GM21723 (cell line): ENCODE data around the gene ZC2HC1B.

Experiments used
- ATAC-seq: cut with Tn5 transposase; IDR thresholded peaks from one replicate; pipeline ENCODE4 v1.9.1; 2021; ENCODE audit warnings: mild to moderate bottlenecking, moderate library complexity; ENCODE audit not compliant: unreplicated experiment

ZC2HC1B gene

GRCh38 chr6:143959927-143960326, 95.7 kb downstream of the ZC2HC1B start:
- ATAC-seq: no peak

DNA sequence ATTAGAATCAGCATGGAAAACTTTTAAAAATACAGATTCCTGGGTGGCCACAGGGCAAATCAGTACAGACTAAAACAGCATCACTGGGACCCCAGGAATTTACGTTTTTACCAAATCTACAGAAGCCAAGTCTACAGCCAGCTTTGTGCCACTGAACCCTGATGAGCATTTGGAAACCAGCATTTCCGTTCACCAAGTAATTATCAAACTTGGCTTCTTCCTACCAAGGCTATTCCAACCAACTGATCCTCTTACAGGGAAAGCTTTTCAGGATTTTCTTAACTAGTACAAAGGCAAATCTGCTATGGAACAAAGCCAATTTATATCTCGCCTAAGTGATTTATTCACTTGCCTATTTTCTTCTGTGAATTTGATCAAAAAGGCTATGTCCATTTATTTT, 96.8 kb downstream of the ZC2HC1B start:
- no peak for ATAC-seq

DNA sequence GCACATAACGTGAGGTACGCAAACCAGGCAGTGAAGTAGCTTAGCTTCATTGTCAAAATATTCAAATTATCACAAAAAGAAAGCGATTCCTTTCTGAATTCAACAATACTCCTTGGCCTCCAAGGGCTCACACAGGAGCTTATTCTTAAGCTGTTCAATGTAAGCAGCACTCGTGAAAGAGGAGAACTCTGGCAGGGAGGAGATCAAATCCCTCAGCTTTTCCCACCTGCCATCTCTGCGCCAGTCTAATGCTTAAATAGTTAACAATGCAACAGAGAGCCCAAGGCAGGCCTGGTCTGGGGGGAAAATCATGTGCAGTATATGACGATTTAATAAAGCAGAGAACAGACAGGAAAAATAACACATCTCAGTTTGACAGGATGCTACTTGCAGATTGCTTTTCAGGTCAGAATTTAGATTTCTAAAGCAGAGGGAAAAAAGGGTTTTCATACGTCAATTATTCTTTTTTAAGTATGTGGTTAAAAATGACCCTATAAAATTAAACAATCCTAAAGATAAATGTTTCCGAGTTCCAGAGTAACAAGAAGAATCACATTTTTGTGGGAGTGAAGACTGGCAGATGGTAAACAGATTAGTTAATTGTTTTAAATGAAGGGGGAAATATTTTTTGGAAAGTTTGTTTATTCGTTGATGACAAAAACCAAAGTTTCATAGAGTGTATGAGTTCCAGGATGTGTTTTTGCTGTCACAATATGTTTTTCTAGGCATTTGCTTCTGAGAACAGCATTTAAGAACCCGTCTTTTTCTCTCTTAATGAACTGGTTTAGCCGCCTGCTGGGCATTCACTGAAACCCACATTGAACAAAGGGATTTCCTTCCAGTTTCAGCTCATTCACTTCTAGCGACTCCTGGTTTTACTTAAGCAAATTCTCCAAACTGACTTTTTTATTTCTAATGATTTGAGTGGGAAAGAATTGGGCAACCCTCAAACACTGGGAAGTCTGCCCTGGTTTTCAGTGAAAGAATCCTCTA, 97.9 kb downstream of the ZC2HC1B start:
- no peak for ATAC-seq

GRCh38 chr6:143963158-143963919, 99.1 kb downstream of the ZC2HC1B start:
- no peak for ATAC-seq

DNA sequence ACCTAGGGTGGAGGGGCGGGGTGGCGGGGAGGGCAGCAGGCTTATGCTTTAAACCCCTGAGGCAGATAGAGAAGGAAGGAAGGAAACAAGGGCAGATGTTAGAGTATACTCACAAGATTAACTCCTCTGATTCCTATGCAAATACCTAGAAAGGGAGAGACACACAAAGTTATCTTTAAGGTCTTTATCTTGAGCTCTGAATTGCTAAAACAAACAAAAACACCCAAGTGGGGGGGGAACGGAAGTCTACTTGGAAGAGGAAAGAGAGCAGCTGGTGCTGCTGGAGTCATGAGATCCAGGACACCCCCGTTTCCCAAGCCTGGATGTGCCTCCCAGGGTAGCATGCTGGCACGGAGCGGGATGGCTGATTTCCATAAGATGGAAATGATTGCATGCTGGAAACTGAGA, 100.4 kb downstream of the ZC2HC1B start:
- ATAC-seq: no peak

DNA sequence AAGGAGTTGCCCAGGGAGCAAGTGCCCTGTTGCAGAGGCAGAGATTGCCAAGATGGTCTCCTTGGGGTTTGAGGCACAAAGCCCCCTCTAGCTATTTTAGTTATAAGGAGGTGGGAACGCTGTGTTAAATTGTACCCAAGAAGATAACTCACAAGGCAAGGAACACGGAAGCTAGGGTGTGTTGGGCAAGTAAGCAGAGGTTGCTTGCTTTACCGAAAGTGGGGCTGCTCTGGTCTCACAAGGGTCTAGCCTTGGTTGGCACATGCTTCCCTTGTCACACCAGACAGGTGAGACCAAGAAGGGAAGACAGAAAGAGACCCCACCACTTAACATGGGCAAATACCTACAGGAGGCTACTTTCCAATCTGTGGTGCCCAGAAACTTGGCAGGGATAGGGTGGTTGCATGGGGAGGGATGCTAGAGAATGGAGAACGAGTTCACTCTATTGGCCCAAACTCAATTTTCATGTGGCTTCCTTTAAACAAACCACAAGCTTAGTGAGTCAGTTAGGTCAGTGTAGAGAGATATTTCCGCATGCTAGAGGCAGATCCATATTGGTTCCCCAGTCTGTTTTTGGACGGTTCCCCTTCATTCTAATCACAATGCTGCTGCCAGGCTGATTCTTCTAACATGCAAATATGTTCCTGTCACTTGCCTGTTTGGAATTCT, 101.4 kb downstream of the ZC2HC1B start:
- ATAC-seq: no peak

GRCh38 chr6:143966312-143966711, 102.0 kb downstream of the ZC2HC1B start:
- ATAC-seq: no peak

DNA sequence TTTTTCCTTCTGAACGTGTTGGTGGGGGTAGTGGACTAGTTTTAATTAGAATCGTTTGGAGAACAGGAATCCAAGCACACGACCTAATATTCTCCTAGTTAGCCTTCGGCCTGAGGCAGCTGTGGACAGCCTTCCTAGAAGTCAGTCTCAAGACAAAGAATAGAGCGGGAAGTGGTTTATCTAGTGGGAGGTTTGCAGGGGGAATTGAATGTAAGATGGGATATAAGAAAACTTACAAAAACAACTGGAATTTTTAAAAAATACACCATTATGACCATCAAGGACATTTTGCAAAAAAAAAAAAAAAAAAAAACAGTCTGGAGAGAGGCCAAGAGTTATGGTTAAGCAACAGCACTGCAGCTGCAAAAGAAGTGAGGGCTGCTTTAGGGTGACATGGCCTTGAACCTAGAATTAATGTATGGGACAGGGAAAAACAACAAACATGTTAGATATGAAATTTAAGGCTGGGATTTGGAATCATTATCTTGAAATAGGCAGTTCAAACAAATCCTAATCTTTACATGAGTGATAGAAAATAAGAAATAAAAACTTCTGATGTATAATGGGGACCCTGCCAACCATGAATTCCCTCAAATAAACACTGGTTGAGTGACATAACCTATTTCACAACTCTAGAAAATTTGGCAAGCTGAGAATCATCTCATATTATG, 103.6 kb downstream of the ZC2HC1B start:
- ATAC-seq: no peak

- no peak for ATAC-seq
Measured at GRCh38 chr6:143969077-143969476, 104.8 kb downstream of the ZC2HC1B start.

DNA sequence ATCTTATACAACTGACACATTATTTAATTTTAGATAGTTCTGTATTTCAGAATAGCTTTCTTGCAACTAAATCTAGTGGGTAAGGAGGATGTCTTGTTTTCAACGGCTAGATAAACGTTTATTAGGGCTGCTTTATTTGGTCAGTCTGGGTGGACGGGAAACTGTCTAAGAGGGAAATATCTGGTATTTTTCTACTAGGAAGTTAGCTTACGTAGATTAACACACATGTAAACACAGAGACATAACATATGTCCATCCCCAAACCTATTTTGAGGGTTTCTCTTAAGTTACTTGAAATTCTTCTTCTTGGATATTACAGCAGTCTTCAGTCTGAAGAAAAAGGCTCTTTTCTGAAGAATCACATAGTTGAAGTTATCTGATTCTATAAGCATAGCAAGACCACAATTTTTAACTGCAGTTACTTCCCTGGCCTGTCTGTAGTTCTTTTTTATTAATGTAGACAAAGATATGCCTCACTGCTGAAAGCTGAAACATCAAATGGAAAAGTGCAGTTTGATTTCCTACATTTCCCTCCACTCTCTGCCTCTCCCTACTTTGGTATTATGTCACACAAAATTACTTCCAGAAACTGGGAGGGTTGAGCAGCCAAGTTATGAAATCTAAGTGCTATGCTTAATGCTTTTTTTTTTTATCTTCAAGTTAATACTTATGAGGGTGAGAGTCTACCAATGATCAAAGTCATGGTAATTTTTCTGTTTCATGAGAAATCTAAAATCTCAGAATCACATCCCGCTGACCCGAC, 106.4 kb downstream of the ZC2HC1B start:
- ATAC-seq: no peak

- ATAC-seq: no peak
Measured at GRCh38 chr6:143971482-143972205, 107.4 kb downstream of the ZC2HC1B start.

GRCh38 chr6:143973097-143973966, 109.1 kb downstream of the ZC2HC1B start:
- ATAC-seq: no peak

DNA sequence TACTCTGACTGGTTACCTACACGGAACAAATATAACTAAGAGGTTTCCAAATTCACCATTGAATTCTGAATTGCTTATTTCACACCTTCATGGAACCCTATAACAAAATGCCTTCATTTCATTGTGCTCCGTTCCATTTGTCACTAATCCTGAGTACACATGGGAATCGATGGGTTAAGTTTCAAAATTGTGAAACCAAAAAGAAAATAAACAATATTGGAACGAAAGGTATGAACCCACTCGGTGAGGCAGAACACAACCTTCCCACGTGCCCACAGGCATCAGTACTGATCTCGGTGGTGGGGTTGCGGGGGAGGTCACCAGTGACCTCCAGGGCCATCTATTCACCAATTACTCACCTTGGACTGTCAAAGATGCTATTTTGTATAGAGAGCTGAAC, 109.8 kb downstream of the ZC2HC1B start:
- ATAC-seq: no peak

DNA sequence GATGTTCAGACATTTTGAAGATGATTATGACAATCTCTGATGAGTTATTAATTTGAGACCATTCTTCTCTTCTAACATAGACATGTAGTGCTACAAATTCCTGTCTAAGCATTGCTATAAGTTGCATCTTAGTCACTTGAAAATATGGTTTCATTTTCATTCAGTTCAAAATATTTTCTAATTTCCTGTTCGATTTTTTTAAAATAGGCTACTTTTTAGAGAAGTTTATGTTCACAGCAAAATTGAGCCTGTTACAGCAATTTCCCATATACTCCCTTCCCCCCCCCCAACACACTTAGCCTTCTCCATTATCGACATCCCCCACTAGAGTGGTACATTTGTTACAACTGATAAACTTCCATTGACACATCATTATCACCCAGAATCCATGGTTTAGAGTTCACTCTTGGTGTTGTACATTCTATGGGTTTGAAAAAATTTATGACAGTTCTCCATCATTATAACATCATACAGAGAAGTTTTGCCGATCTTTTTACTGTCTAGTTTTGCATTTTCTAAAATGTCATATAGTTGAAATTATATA, 112.6 kb downstream of the ZC2HC1B start:
- no peak for ATAC-seq

DNA sequence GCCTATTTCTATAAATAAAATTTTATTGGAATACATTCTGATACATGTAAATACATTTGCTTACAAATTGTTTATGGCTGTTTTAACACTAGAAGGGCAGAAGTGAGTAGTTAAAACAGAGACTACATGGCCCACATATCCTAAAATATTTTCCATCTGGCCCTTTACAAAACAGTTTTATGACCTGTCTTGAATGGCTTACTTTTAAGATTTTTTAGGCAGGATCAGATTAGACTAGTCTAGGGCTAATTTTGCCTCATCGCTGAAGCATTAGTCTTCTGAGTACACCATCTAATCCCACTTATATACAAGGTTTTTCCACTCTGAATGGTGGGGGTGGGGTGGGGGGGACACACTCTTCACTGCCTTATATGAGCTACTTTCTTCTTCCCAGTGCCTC, 116.6 kb downstream of the ZC2HC1B start:
- no peak for ATAC-seq

GRCh38 chr6:143982968-143983367, 118.7 kb downstream of the ZC2HC1B start:
- ATAC-seq: no peak

DNA sequence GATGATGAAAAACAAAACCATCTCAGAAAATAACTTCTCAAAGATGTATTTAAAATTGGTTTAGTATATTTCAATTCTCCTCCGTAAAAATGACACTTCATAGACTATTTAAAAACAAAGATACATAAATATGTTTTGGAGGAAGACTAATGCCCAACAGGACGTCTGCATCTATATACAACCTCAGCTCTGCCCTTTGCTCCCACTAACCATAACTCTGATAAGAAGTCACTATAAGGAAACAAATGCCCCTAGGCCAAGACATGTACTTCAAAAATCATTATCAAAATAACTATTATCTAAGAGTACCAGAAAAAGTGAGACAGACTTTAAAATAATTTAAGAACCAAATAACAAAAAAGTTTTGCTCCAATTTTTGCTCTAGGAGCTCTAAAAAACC, 120.4 kb downstream of the ZC2HC1B start:
- no peak for ATAC-seq

- ATAC-seq: no peak
Measured at GRCh38 chr6:143986463-143987065, 122.3 kb downstream of the ZC2HC1B start.
